Neural progenitor cell (in vitro differentiated cells): ENCODE results near the gene ST7.

Source experiments
- CTCF ChIP-seq: fragments of 200-600 bp; sonication (generic); IDR thresholded peaks from 2 replicates; pipeline ENCODE4 v1.5.1; 2017; ENCODE audit warnings: antibody characterized with exemption, mild to moderate bottlenecking
- EZH2 ChIP-seq: fragments of 200-600 bp; sonication (generic); IDR thresholded peaks from 2 replicates; pipeline ENCODE4 v1.6.1; 2017; ENCODE audit warnings: antibody characterized with exemption, mild to moderate bottlenecking, moderate library complexity

- no peak for TF ChIP-seq CTCF
- TF ChIP-seq EZH2: no peak
Observed at GRCh38 chr7:117111535-117111934, 158.2 kb downstream of the ST7 start.
